Neural cell (in vitro differentiated cells): Measurements from ENCODE around the gene SPDYE1. TPM values are rescaled to one million over a fixed set of nuclear protein-coding genes. Genes with fewer than 3 reads are reported as not detected.

ENCODE experiments used
- H2AFZ ChIP-seq: fragments of 200-600, 300-800 bp; sonication (generic), shearing (Covaris generic); 2 replicates; pipeline ENCODE4 v1.6.0; 2014; ENCODE audit warnings: low read depth, mild to moderate bottlenecking, antibody characterized with exemption, low read length, moderate library complexity
- H3F3A ChIP-seq: fragments of 200-600 bp; shearing (Covaris generic); 2 replicates; pipeline ENCODE4 v1.6.1; 2016; ENCODE audit warnings: mild to moderate bottlenecking, moderate library complexity, mixed read lengths, antibody characterized with exemption, low read length; ENCODE audit not compliant: insufficient read depth, poor library complexity, severe bottlenecking
- H3K27ac ChIP-seq: fragments of 200-600, 300-800 bp; sonication (generic), shearing (Covaris generic); 2 replicates; pipeline ENCODE4 v1.5.1; 2014; ENCODE audit warnings: mild to moderate bottlenecking, low read length, moderate library complexity
- H3K27me3 ChIP-seq: fragments of 300-800, 200-600 bp; sonication (generic), shearing (Covaris generic); 2 replicates; pipeline ENCODE4 v1.6.0; 2014; ENCODE audit warnings: mild to moderate bottlenecking, low read depth, low read length, moderate library complexity; ENCODE audit not compliant: insufficient read depth
- H3K36me3 ChIP-seq: fragments of 300-800, 200-600 bp; sonication (generic), shearing (Covaris generic); 2 replicates; pipeline ENCODE4 v1.5.1; 2014; ENCODE audit warnings: mild to moderate bottlenecking, antibody characterized with exemption, low read length, moderate library complexity; ENCODE audit not compliant: insufficient read depth
- H3K4me2 ChIP-seq: fragments of 300-800, 200-600 bp; sonication (generic), shearing (Covaris generic); 2 replicates; pipeline ENCODE4 v1.6.0; 2014; ENCODE audit warnings: mild to moderate bottlenecking, low read length
- H3K4me3 ChIP-seq: fragments of 300-800, 200-600 bp; sonication (generic), shearing (Covaris generic); 2 replicates; pipeline ENCODE4 v1.5.1; 2014; ENCODE audit warnings: mild to moderate bottlenecking, low read length, moderate library complexity
- H3K79me2 ChIP-seq: fragments of 200-600 bp; shearing (Covaris generic); replicated peaks from 2 replicates; pipeline ENCODE4 v1.6.0; 2014; ENCODE audit warnings: mild to moderate bottlenecking, low read length, moderate library complexity; ENCODE audit not compliant: insufficient read depth
- H3K9ac ChIP-seq: fragments of 300-800, 200-600 bp; sonication (generic), shearing (Covaris generic); 2 replicates; pipeline ENCODE4 v1.6.1; 2016; ENCODE audit warnings: mild to moderate bottlenecking, low read length, mixed read lengths
- H3K9me2 ChIP-seq: fragments of 200-600 bp; shearing (Covaris generic); 2 replicates; pipeline ENCODE4 v1.6.1; 2016; ENCODE audit warnings: mild to moderate bottlenecking, low read length, mixed read lengths; ENCODE audit not compliant: insufficient read depth
- H3K9me3 ChIP-seq: fragments of 200-600, 300-800 bp; sonication (generic), shearing (Covaris generic); 2 replicates; pipeline ENCODE4 v1.6.1; 2016; ENCODE audit warnings: mild to moderate bottlenecking, mixed run types, low read length, moderate library complexity, mixed read lengths
- H4K20me1 ChIP-seq: fragments of 200-600 bp; shearing (Covaris generic); 2 replicates; pipeline ENCODE4 v1.6.1; 2016; ENCODE audit warnings: mild to moderate bottlenecking, mixed run types; ENCODE audit not compliant: insufficient read depth
- EP300 ChIP-seq: fragments of 450-650 bp; conservative IDR thresholded peaks from 2 replicates; pipeline ENCODE4 v1.6.1; 2014; ENCODE audit warnings: antibody characterized with exemption, mild to moderate bottlenecking, moderate library complexity; ENCODE audit not compliant: poor library complexity, severe bottlenecking
- EZH2 ChIP-seq: fragments of 200-600, 300-800 bp; shearing (Covaris generic), sonication (generic); IDR thresholded peaks from 2 replicates; pipeline ENCODE4 v1.6.1; 2014; ENCODE audit warnings: antibody characterized with exemption, low read length, borderline replicate concordance, mild to moderate bottlenecking; ENCODE audit not compliant: insufficient read depth, poor library complexity, severe bottlenecking
- POLR2AphosphoS5 ChIP-seq: IDR thresholded peaks from 2 replicates; pipeline ENCODE4 v1.6.1; 2012
- SMC3 ChIP-seq: fragments of 450-650 bp; conservative IDR thresholded peaks from 2 replicates; pipeline ENCODE4 v1.6.1; 2014; ENCODE audit warnings: antibody characterized with exemption, mild to moderate bottlenecking, moderate library complexity; ENCODE audit not compliant: poor library complexity
- TAF1 ChIP-seq: IDR thresholded peaks from 2 replicates; pipeline ENCODE4 v1.6.1; 2012; ENCODE audit warnings: low read depth
- polyA plus RNA-seq: library from polyadenylated mRNA; depleted of rRNA; stranded (reverse); fragments of >200 nt; gene quantifications from 2 replicates; pipeline ENCODE4 v1.2.3, GENCODE V29; 2014
- TF ChIP-seq, protein P1 (sequence below): fragments of 450-650 bp; IDR thresholded peaks from 2 replicates; pipeline ENCODE4 v1.5.1; 2014; ENCODE audit warnings: antibody characterized with exemption, mild to moderate bottlenecking, moderate library complexity; ENCODE audit not compliant: poor library complexity, severe bottlenecking

The SPDYE1 gene
- polyA plus RNA-seq, 1 donor from 2014 or later = not detected

DNA sequence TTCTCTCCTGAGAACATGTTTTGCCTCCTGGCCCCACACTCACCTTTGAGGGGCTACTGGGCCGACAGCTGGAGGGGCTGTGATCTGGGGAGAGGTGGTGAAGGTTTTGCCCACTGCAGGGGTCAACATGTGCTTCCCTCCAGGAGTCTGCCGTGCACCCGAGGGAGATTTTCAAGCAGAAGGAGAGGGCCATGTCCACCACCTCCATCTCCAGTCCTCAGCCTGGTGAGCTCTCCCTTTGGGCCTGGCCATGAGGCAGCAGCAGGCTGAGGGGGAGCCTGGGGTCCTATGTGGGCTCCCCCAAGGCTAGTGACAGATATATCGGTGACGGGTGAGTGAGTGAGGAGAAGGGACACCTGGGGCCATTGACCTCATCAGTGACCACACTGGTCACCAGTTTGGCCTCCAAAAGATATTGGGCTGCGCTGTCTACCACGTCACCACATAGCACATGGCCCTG, 61.1 kb downstream of the SPDYE1 start:
- H3K27ac ChIP-seq = no peak overlapping the region
- H3K4me2 ChIP-seq = no peak overlapping the region
- no peaks in the 10 kb centered on the region for H3K9me2 ChIP-seq
- no peak overlapping the region for H3K4me3 ChIP-seq
- H3K9ac ChIP-seq = no peak overlapping the region
- peaks cover 7% of the 10 kb centered on the region for H3K79me2 ChIP-seq
- peaks cover 6% of the 10 kb centered on the region for H3K9me3 ChIP-seq
- peaks cover 16% of the 10 kb centered on the region for H3K36me3 ChIP-seq
- no peaks in the 10 kb centered on the region for H4K20me1 ChIP-seq
- no peaks in the 10 kb centered on the region for H3K27me3 ChIP-seq
- H2AFZ ChIP-seq = no peak overlapping the region
- H3F3A ChIP-seq = no peaks in the 10 kb centered on the region
- TF ChIP-seq EP300 = no peak

DNA sequence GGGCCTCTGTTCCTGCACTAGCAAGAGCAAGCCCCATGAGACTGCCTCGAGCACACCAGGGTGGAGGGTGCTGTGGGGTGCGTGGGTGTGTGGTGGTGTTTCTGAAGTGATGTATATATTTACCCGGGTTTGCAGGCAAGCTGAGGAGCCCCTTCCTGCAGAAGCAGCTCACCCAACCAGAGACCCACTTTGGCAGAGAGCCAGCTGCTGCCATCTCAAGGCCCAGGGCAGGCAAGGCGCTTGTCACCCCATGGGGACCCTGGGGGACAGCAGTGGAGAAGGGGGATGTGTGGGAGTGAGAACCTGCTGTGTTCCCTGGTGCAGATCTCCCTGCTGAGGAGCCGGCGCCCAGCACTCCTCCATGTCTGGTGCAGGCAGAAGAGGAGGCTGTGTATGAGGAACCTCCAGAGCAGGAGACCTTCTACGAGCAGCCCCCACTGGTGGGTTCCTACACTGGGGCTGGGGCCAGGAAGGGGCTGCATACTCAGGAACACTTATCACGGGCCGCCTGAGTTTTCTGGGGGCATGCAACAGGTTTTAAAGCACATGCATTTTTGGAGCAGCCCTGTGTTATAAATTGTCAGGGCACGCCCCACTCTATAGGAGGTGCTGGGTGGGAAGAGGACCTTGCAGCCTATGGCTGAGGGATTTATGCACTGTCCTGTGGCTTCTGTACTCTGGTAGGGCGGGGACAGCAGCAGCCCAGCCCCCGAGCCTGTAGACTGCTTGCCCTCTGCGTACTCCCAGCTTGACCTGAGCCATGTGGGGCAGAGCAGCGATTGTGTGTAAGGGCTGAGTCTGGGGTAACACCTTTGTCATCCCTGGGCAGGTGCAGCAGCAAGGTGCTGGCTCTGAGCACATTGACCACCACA, 61.8 kb downstream of the SPDYE1 start:
- peaks cover 6% of the 10 kb centered on the region for H3K9me3 ChIP-seq
- H3K27ac ChIP-seq = no peak overlapping the region
- H3K4me3 ChIP-seq = no peak overlapping the region
- no peaks in the 10 kb centered on the region for H3F3A ChIP-seq
- no peak for TF ChIP-seq POLR2AphosphoS5
- no peak for TF ChIP-seq TAF1
- TF ChIP-seq, protein P1, sequence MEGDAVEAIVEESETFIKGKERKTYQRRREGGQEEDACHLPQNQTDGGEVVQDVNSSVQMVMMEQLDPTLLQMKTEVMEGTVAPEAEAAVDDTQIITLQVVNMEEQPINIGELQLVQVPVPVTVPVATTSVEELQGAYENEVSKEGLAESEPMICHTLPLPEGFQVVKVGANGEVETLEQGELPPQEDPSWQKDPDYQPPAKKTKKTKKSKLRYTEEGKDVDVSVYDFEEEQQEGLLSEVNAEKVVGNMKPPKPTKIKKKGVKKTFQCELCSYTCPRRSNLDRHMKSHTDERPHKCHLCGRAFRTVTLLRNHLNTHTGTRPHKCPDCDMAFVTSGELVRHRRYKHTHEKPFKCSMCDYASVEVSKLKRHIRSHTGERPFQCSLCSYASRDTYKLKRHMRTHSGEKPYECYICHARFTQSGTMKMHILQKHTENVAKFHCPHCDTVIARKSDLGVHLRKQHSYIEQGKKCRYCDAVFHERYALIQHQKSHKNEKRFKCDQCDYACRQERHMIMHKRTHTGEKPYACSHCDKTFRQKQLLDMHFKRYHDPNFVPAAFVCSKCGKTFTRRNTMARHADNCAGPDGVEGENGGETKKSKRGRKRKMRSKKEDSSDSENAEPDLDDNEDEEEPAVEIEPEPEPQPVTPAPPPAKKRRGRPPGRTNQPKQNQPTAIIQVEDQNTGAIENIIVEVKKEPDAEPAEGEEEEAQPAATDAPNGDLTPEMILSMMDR = no peak
- TF ChIP-seq EZH2 = no peak
- no peak for TF ChIP-seq SMC3
- H3K9me2 ChIP-seq = no peaks in the 10 kb centered on the region
- no peak overlapping the region for H3K9ac ChIP-seq
- no peaks in the 10 kb centered on the region for H4K20me1 ChIP-seq
- peaks cover 7% of the 10 kb centered on the region for H3K79me2 ChIP-seq
- H3K27me3 ChIP-seq = no peaks in the 10 kb centered on the region
- no peak overlapping the region for H2AFZ ChIP-seq
- H3K36me3 ChIP-seq = peaks cover 16% of the 10 kb centered on the region
- no peak overlapping the region for H3K4me2 ChIP-seq

Other genes with a start within 250 kb of the SPDYE1 start
- gene BLVRA, start 239.2 kb upstream of the SPDYE1 start, polyA plus RNA-seq = 12.4 and 17.0 TPM in 2 replicates
- 110 and 132 TPM in 2 replicates for gene MRPS24, start 128.4 kb upstream of the SPDYE1 start, polyA plus RNA-seq
- 43.0 and 49.6 TPM in 2 replicates for gene URGCP, start 91.3 kb upstream of the SPDYE1 start, polyA plus RNA-seq
- gene UBE2D4, start 71.5 kb upstream of the SPDYE1 start, polyA plus RNA-seq = 11.2 and 17.2 TPM in 2 replicates
- 124 and 136 TPM in 2 replicates for gene DBNL, start 46.8 kb downstream of the SPDYE1 start, polyA plus RNA-seq
- not detected in 2 replicates for gene PGAM2, start 67.7 kb downstream of the SPDYE1 start, polyA plus RNA-seq
- gene POLM, start 84.6 kb downstream of the SPDYE1 start, polyA plus RNA-seq = 24.6 and 27.7 TPM in 2 replicates
- 0.30 TPM in 1 of 2 replicates, not detected in the other for gene AEBP1, start 106.4 kb downstream of the SPDYE1 start, polyA plus RNA-seq
- 79.5 and 84.6 TPM in 2 replicates for gene POLD2, start 125.7 kb downstream of the SPDYE1 start, polyA plus RNA-seq
- gene MYL7, start 143.4 kb downstream of the SPDYE1 start, polyA plus RNA-seq = 0.76 TPM in 1 of 2 replicates, not detected in the other
- 7.4 and 9.0 TPM in 2 replicates for gene GCK, start 191.5 kb downstream of the SPDYE1 start, polyA plus RNA-seq
- 93.4 and 114 TPM in 2 replicates for gene YKT6, start 203.1 kb downstream of the SPDYE1 start, polyA plus RNA-seq